SU-DHL-6 (cell line): ENCODE data around the gene GALNT10.

Source experiments
- EZH2phosphoT487 ChIP-seq: fragments of 200-600 bp; sonication (generic), shearing (Covaris generic); conservative IDR thresholded peaks from 2 replicates; pipeline ENCODE4 v1.6.1; 2018; ENCODE audit warnings: mild to moderate bottlenecking, antibody characterized with exemption, low read length, moderate library complexity, mixed read lengths
- TF ChIP-seq, protein P1 (sequence below): fragments of 200-600 bp; sonication (generic); IDR thresholded peaks from one replicate; pipeline ENCODE4 v1.5.1; 2017; ENCODE audit warnings: antibody characterized with exemption, mild to moderate bottlenecking, low read length, moderate library complexity; ENCODE audit not compliant: insufficient read depth, poor library complexity, severe bottlenecking

DNA sequence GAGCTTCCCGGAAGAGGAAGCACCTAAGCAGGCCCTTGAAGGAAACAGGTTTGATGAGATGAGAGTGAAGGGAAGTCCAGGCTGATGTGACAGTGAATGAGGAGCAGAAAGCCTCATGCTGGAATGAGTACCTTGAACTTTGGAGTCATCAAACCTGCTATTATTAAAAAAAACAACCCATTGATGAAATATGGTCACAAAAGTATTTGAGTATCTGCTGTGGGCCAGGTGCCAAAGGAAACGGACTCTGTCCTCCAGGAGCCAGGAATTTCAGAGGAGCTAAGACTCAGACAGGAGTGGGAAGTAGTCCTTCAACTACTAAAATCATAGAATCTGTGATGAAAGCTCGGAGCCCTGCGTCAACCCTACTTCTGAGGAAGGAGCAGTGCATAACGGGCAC lies 275.6 kb downstream of the GALNT10 start:
- TF ChIP-seq, protein P1, sequence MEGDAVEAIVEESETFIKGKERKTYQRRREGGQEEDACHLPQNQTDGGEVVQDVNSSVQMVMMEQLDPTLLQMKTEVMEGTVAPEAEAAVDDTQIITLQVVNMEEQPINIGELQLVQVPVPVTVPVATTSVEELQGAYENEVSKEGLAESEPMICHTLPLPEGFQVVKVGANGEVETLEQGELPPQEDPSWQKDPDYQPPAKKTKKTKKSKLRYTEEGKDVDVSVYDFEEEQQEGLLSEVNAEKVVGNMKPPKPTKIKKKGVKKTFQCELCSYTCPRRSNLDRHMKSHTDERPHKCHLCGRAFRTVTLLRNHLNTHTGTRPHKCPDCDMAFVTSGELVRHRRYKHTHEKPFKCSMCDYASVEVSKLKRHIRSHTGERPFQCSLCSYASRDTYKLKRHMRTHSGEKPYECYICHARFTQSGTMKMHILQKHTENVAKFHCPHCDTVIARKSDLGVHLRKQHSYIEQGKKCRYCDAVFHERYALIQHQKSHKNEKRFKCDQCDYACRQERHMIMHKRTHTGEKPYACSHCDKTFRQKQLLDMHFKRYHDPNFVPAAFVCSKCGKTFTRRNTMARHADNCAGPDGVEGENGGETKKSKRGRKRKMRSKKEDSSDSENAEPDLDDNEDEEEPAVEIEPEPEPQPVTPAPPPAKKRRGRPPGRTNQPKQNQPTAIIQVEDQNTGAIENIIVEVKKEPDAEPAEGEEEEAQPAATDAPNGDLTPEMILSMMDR: no peak
- no peak for TF ChIP-seq EZH2phosphoT487
